GM12878 (cell line): ENCODE results near the gene CHD6. TPM values are rescaled to one million over a fixed set of nuclear protein-coding genes. Genes with fewer than 3 reads are reported as not detected.

Experiments used
- ATAC-seq: fragments of 200-7000 bp; cut with Tn5 transposase; 3 replicates; pipeline ENCODE4 v1.9.1; 2020; ENCODE audit warnings: mild to moderate bottlenecking, moderate library complexity
- BruUV-seq: library from RNA; stranded (reverse); fragments of 400-500 nt; replicated peaks from 2 replicates; lab custom pipeline; 2021; lab: Mats Ljungman, UMichigan
- CTCF ChIA-PET: fragments of 300-600 bp; sonication (Branson Sonifier 250); formaldehyde crosslinking; extraction: SDS; loops from one replicate; lab custom pipeline; 2021; ENCODE audit warnings: inconsistent platforms; lab: Yijun Ruan, JAX
- POLR2A ChIA-PET: fragments of 350-600 bp; formaldehyde crosslinking; extraction: SDS; loops from one replicate; lab custom pipeline; 2021; ENCODE audit warnings: inconsistent platforms; lab: Charles Lee
- RAD21 ChIA-PET: fragments of 300-600 bp; sonication (Branson Sonifier 250); formaldehyde crosslinking; loops from one replicate; lab custom pipeline; 2023; ENCODE audit warnings: antibody characterized with exemption; ENCODE audit not compliant: unreplicated experiment; lab: Charles Lee
- SMC1A ChIA-PET: fragments of 300-600 bp; sonication (Branson Sonifier 250); formaldehyde crosslinking; loops from one replicate; lab custom pipeline; 2023; ENCODE audit not compliant: unreplicated experiment, uncharacterized antibody; lab: Charles Lee
- DNase-seq: peaks from one replicate; pipeline ENCODE4 v3.0.0-alpha.2; 2011; ENCODE audit warnings: low read depth, low spot score
- FAIRE-seq: peaks from 3 replicates; lab custom pipeline; 2011; peaks lifted over from hg19 to GRCh38; lab: Jason Lieb, UNC
- H2AFZ ChIP-seq: 2 replicates; pipeline ENCODE4 v1.6.0; 2011; ENCODE audit warnings: low read depth, low read length, control low read depth; ENCODE audit not compliant: control insufficient read depth
- H3K27ac ChIP-seq: 2 replicates; pipeline ENCODE4 v1.5.1; 2011; ENCODE audit warnings: control low read depth; ENCODE audit not compliant: control insufficient read depth, insufficient read depth
- H3K27me3 ChIP-seq, 2 experiments: replicated peaks in 1 of 2; 2 replicates each; pipeline versions ENCODE4 v1.6.0 to v1.6.1; 2011; ENCODE audit warnings: low read length in 1 of 2; ENCODE audit not compliant: control insufficient read depth in 2 of 2, insufficient read depth in 2 of 2
- H3K36me3 ChIP-seq, 2 experiments: 2 replicates each; pipeline ENCODE4 v1.5.1; 2011; ENCODE audit warnings: low read length in 1 of 2; ENCODE audit not compliant: control insufficient read depth in 2 of 2, insufficient read depth in 2 of 2
- H3K4me1 ChIP-seq: 2 replicates; pipeline ENCODE4 v1.6.1; 2011; ENCODE audit warnings: mild to moderate bottlenecking, low read length, moderate library complexity, mixed read lengths; ENCODE audit not compliant: control insufficient read depth, insufficient read depth
- H3K4me2 ChIP-seq: 2 replicates; pipeline ENCODE4 v1.6.0; 2011; ENCODE audit warnings: control low read depth; ENCODE audit not compliant: control insufficient read depth, insufficient read depth
- H3K4me3 ChIP-seq: fragments of 200-600 bp; sonication (generic); 2 replicates; pipeline ENCODE4 v1.5.1; 2016
- H3K79me2 ChIP-seq: 2 replicates; pipeline ENCODE4 v1.6.0; 2011; ENCODE audit warnings: low read length; ENCODE audit not compliant: control insufficient read depth, insufficient read depth
- H3K9ac ChIP-seq: 2 replicates; pipeline ENCODE4 v1.8.0; 2011; ENCODE audit warnings: low read length, control low read depth, mixed read lengths; ENCODE audit not compliant: control insufficient read depth, insufficient read depth
- H3K9me3 ChIP-seq: replicated peaks from 3 replicates; pipeline ENCODE4 v1.5.1; 2011; ENCODE audit warnings: mild to moderate bottlenecking, low read length; ENCODE audit not compliant: control insufficient read depth, insufficient read depth
- H4K20me1 ChIP-seq: 2 replicates; pipeline ENCODE4 v1.6.0; 2011; ENCODE audit not compliant: control insufficient read depth, insufficient read depth
- BMI1 ChIP-seq: fragments of 450-650 bp; IDR thresholded peaks from 2 replicates; pipeline ENCODE4 v1.6.1; 2016; ENCODE audit warnings: mild to moderate bottlenecking, moderate library complexity, borderline replicate concordance
- CHD2 ChIP-seq: IDR thresholded peaks from 2 replicates; pipeline ENCODE4 v1.6.1; 2011; ENCODE audit warnings: low read depth, low read length, improper control_type of control experiment, borderline replicate concordance
- FOXM1 ChIP-seq: IDR thresholded peaks from 2 replicates; pipeline ENCODE4 v1.6.1; 2012; ENCODE audit warnings: low read depth, mild to moderate bottlenecking, inconsistent platforms, low read length, moderate library complexity
- HSF1 ChIP-seq: fragments of 150-350 bp; IDR thresholded peaks from 2 replicates; pipeline ENCODE4 v1.6.1; 2014; ENCODE audit warnings: mild to moderate bottlenecking, low read depth, low read length
- IRF4 ChIP-seq: IDR thresholded peaks from 2 replicates; pipeline ENCODE4 v1.6.1; 2011; ENCODE audit warnings: low read depth, low read length
- NFIC ChIP-seq: IDR thresholded peaks from 2 replicates; pipeline ENCODE4 v1.6.1; 2012; ENCODE audit warnings: low read depth, mild to moderate bottlenecking, inconsistent platforms, low read length, moderate library complexity
- SPI1 ChIP-seq: IDR thresholded peaks from 2 replicates; pipeline ENCODE4 v1.6.1; 2011; ENCODE audit warnings: low read depth, mild to moderate bottlenecking, low read length, moderate library complexity, borderline replicate concordance; ENCODE audit not compliant: insufficient read depth
- WRNIP1 ChIP-seq: IDR thresholded peaks from 2 replicates; pipeline ENCODE4 v1.6.1; 2011; ENCODE audit warnings: low read depth, low read length, improper control_type of control experiment, borderline replicate concordance
- YBX1 ChIP-seq: fragments of 450-650 bp; IDR thresholded peaks from 2 replicates; pipeline ENCODE4 v1.6.1; 2016; ENCODE audit warnings: antibody characterized with exemption
- ZBED1 ChIP-seq: IDR thresholded peaks from 2 replicates; pipeline ENCODE4 v1.6.1; 2016; ENCODE audit warnings: borderline replicate concordance
- ZNF622 ChIP-seq: fragments of 450-650 bp; IDR thresholded peaks from 2 replicates; pipeline ENCODE4 v1.6.1; 2017; ENCODE audit warnings: mild to moderate bottlenecking, inconsistent platforms
- WGBS: methylation state at CpG from one replicate; pipeline ENCODE4 v1.1.6; 2016; ENCODE audit warnings: low lambda C conversion rate; ENCODE audit not compliant: insufficient replicate concordance, insufficient coverage; ENCODE audit errors: missing lambda C conversion rate; 5-methylcytosine and 5-hydroxymethylcytosine counted together
- in situ Hi-C: fragments of 300-500 bp; cut with MboI; formaldehyde crosslinking; loops from 9 replicates; pipeline ENCODE4 v1.14.3; 2018; ENCODE audit warnings: mixed read lengths
- intact Hi-C: fragments of 100-400 bp; cut with micrococcal nuclease; formaldehyde crosslinking; loops from one replicate; pipeline ENCODE4 v1.14.2; 2022; ENCODE audit not compliant: unreplicated experiment
- polyA plus RNA-seq, 11 experiments: library from polyadenylated mRNA; depleted of rRNA in 4 of 11; unstranded in 6 of 11; stranded (reverse) in 5 of 11; fragments of >200 nt; fragmentation: Nextera tagmentation in 4 of 11; fragmentation: Illumina TruSeq in 1 of 11; extraction: Ambion mirVana in 4 of 11; extraction: Trizol in 1 of 11; gene quantifications; 1 replicate in 1 of 11; 2 replicates in 10 of 11; pipeline versions ENCODE4 v1.2.1 to v1.2.3, GENCODE V29; 2011 to 2016; ENCODE audit warnings: inconsistent platforms in 2 of 11, missing spikeins in 2 of 11, low read depth in 1 of 11
- total RNA-seq, 4 experiments: library from RNA; depleted of rRNA in 3 of 4; stranded (reverse); fragments of >200 nt in 3 of 4; fragmentation: Illumina TruSeq in 1 of 4; extraction: Trizol in 1 of 4; gene quantifications; 2 replicates each; pipeline versions ENCODE4 v1.2.1 to v1.2.3, GENCODE V29; 2013 to 2021
- TF ChIP-seq, protein P1 (sequence below): fragments of 150-350 bp; IDR thresholded peaks from 2 replicates; pipeline ENCODE4 v1.6.1; 2016; ENCODE audit warnings: low read depth, low read length
- TF ChIP-seq, protein P2 (sequence below): fragments of 450-650 bp; IDR thresholded peaks from 2 replicates; pipeline ENCODE4 v1.6.1; 2017; ENCODE audit warnings: mild to moderate bottlenecking
- TF ChIP-seq, protein P3 (sequence below): IDR thresholded peaks from 2 replicates; pipeline ENCODE4 v1.6.1; 2012; ENCODE audit warnings: low read depth, low read length, improper control_type of control experiment
- TF ChIP-seq, protein P4 (sequence below): IDR thresholded peaks from 2 replicates; pipeline ENCODE4 v1.6.1; 2011; ENCODE audit warnings: low read depth, mild to moderate bottlenecking, low read length, moderate library complexity, borderline replicate concordance; ENCODE audit errors: extremely low read depth

Gene CHD6
- total and polyA plus RNA-seq, 10 of the 15 experiments (the other 5 are each of a cell fraction or from before 2014, with no cell fraction given): 4.3 to 25.5 (median 17.1) TPM

GRCh38 chr20:41446456-41446855, 171.7 kb downstream of the CHD6 start:
- Histone ChIP-seq H3K27me3 (no peaks in the 10 kb centered on the region), H3K4me2 (no peak overlapping the region), H3K9me3 (no peaks in the 10 kb centered on the region), H4K20me1 (no peaks in the 10 kb centered on the region), H3K4me3 (no peak overlapping the region), H3K4me1 (no peaks in the 10 kb centered on the region), H3K27ac (no peak overlapping the region), H2AFZ (no peak overlapping the region), H3K9ac (no peak overlapping the region), H3K36me3 (peaks cover 2 to 30% of the 10 kb centered on the region in 2 experiments), H3K79me2 (no peaks in the 10 kb centered on the region)
- in situ Hi-C loops (no loop called here), intact Hi-C loops (no loop called here)
- DNase-seq: no peak
- ChIA-PET CTCF (no interaction called here), RAD21 (no interaction called here), POLR2A (no interaction called here), SMC1A (interaction anchor here (1.2 kb wide), 1 partner anchor 8 kb away, joined by 4 read pairs; no protein-coding TSS in a partner anchor)
- ATAC-seq: no peak
- WGBS: 96% methylated on average over 4 of the region's 4 CpGs
- no TSS peak for BruUV-seq
- TF ChIP-seq ZNF622: no peak
- TF ChIP-seq BMI1: no peak
- no peak for TF ChIP-seq WRNIP1
- TF ChIP-seq, protein P1, sequence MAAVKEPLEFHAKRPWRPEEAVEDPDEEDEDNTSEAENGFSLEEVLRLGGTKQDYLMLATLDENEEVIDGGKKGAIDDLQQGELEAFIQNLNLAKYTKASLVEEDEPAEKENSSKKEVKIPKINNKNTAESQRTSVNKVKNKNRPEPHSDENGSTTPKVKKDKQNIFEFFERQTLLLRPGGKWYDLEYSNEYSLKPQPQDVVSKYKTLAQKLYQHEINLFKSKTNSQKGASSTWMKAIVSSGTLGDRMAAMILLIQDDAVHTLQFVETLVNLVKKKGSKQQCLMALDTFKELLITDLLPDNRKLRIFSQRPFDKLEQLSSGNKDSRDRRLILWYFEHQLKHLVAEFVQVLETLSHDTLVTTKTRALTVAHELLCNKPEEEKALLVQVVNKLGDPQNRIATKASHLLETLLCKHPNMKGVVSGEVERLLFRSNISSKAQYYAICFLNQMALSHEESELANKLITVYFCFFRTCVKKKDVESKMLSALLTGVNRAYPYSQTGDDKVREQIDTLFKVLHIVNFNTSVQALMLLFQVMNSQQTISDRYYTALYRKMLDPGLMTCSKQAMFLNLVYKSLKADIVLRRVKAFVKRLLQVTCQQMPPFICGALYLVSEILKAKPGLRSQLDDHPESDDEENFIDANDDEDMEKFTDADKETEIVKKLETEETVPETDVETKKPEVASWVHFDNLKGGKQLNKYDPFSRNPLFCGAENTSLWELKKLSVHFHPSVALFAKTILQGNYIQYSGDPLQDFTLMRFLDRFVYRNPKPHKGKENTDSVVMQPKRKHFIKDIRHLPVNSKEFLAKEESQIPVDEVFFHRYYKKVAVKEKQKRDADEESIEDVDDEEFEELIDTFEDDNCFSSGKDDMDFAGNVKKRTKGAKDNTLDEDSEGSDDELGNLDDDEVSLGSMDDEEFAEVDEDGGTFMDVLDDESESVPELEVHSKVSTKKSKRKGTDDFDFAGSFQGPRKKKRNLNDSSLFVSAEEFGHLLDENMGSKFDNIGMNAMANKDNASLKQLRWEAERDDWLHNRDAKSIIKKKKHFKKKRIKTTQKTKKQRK: no peak
- no peak for TF ChIP-seq CHD2
- no peak for TF ChIP-seq ZBED1
- TF ChIP-seq SPI1: no peak
- no peak for TF ChIP-seq YBX1
- no peak for TF ChIP-seq NFIC
- TF ChIP-seq, protein P2, sequence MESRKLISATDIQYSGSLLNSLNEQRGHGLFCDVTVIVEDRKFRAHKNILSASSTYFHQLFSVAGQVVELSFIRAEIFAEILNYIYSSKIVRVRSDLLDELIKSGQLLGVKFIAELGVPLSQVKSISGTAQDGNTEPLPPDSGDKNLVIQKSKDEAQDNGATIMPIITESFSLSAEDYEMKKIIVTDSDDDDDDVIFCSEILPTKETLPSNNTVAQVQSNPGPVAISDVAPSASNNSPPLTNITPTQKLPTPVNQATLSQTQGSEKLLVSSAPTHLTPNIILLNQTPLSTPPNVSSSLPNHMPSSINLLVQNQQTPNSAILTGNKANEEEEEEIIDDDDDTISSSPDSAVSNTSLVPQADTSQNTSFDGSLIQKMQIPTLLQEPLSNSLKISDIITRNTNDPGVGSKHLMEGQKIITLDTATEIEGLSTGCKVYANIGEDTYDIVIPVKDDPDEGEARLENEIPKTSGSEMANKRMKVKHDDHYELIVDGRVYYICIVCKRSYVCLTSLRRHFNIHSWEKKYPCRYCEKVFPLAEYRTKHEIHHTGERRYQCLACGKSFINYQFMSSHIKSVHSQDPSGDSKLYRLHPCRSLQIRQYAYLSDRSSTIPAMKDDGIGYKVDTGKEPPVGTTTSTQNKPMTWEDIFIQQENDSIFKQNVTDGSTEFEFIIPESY: no peak
- TF ChIP-seq FOXM1: no peak
- TF ChIP-seq, protein P3, sequence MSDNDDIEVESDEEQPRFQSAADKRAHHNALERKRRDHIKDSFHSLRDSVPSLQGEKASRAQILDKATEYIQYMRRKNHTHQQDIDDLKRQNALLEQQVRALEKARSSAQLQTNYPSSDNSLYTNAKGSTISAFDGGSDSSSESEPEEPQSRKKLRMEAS: no peak
- TF ChIP-seq HSF1: no peak
- TF ChIP-seq, protein P4, sequence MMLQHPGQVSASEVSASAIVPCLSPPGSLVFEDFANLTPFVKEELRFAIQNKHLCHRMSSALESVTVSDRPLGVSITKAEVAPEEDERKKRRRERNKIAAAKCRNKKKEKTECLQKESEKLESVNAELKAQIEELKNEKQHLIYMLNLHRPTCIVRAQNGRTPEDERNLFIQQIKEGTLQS: no peak
- TF ChIP-seq IRF4: no peak
- no peak for FAIRE-seq
